ENCODE data around the gene KCNQ4.

Gene KCNQ4

DNA sequence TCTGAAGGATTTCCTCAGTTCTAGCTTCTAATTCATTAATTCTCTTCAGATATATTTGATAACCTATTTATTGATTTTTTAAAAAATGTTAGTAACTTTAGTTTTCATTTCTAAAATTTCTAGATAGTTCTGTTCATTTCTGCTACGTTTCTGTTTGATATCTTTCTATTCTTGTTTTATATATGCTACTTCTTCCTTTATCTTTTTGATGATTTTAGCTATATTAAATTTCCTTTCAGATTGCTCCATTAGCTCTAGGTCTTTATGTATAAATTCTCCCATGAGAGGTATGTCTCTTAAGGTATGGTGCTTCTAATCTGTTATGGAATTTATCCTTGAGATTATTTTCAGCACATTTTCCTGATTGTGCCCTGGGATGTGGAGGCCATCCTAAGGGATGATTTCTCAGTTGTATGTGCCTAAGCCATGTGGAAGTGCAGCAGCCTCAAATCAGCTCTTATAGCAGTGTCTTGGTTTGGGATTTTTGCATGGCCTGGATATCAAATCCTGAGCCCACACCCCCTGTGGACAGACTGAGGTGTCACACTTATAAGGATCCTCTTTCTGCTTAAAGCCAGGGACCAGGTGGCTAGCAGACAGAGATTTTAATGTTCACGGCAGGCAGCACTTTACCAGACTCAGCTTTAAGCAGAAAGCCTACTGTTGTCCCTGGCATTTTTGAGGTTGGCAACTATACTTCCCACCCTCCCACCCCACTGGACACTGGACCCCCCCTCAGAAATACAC, 6.2 kb upstream of the KCNQ4 start:
- DNase-seq (ENCODE audit: low spot score): no peak

- DNase-seq (ENCODE audit: low spot score): no peak
Observed at GRCh38 chr1:40780678-40781607, 2.6 kb upstream of the KCNQ4 start.

DNA sequence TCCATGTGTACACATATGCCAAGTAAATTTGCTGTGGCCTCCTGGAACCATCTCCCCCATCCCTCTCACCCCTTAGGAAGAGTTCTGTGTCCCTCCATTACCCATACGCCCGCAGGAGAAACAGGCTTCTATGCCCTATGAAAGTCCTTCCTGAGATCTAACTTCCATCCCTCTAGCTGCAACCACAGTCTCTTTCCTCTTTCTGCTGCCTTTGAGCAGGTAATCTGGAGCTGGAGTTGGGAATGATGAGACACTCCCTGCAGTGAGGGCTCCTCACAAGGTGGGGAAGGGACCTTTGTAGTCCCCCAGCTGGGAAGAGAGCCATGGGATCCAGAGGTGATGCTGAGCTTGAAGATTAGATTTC, 2.0 kb upstream of the KCNQ4 start:
- DNase-seq (ENCODE audit: low spot score): no peak

GRCh38 chr1:40782371-40782956, 1.1 kb upstream of the KCNQ4 start:
- peak; percentile 59 for DNase-seq (ENCODE audit: low spot score)

DNA sequence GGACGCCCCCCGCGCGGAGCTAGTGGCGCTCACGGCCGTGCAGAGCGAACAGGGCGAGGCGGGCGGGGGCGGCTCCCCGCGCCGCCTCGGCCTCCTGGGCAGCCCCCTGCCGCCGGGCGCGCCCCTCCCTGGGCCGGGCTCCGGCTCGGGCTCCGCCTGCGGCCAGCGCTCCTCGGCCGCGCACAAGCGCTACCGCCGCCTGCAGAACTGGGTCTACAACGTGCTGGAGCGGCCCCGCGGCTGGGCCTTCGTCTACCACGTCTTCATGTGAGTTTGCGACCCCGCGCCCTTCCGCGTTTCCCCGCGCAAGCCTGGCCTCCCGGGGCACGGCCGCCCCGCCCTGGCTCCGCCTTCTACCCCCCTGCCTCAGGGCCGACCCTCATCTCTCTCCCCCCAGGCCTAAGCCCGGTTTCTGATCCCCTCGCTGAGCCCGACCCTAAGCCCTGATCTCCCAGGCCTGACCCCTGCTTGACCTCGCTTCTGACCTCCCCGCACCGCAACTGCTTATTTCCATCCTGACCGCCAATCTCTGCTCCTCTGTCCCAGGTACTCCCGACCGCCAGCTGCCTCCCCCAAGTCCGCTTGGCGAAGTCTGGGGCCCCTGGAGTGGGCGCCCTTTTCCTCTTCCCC, 669 bp downstream of the KCNQ4 start:
- DNase-seq (ENCODE audit: low spot score): peak; percentile 44

GRCh38 chr1:40784771-40785151, 1.2 kb downstream of the KCNQ4 start:
- DNase-seq (ENCODE audit: low spot score): no peak

- DNase-seq (ENCODE audit: low spot score): no peak
Observed at GRCh38 chr1:40785446-40785845, 1.9 kb downstream of the KCNQ4 start.

DNA sequence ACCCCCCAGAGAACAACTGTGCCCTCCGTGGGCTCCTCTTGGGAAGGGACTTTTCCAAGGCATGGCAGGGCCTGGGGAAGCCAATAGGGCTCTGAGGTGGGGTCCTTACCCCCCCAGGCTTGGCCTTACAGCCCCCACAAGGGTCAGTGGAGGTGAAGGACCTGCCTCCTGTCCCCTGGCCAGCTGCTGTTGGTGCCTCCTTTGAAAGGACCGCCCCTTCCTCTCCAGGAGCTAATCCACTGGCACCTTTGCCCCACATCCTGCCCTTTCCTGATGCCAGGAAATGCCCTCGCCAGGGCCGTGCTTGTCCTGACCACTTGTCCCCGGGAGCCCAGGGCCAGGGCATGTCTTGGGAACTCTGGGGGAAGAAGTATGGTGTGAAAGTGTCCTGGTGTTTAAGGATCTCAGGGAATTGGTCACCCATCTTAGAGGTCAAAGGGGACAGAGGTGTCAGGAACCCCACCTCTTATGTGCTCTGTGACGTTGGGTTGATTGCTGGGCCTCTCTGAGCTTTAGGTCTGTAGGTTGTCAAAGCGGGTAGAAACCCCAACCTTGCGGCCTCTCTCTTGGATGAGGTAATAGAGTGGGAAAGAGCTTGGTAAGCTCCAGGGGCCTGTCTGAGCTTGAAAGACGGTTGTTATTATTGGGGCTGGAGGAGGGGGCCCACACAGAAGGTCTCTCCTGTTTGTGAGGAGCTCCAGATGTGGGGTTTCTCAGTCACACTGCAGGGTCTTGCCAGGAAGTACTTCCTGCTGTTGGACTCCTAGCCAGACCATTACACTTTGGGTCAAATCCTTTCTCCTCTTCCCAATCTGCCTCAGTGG, 2.8 kb downstream of the KCNQ4 start:
- no peak for DNase-seq (ENCODE audit: low spot score)

GRCh38 chr1:40786995-40787705, 3.6 kb downstream of the KCNQ4 start:
- DNase-seq (ENCODE audit: low spot score): no peak

GRCh38 chr1:40787737-40788560, 4.4 kb downstream of the KCNQ4 start:
- DNase-seq (ENCODE audit: low spot score): no peak

GRCh38 chr1:40788561-40789341, 5.2 kb downstream of the KCNQ4 start:
- DNase-seq (ENCODE audit: low spot score): no peak

GRCh38 chr1:40789342-40789598, 5.7 kb downstream of the KCNQ4 start:
- no peak for DNase-seq (ENCODE audit: low spot score)

- DNase-seq (ENCODE audit: low spot score): no peak
Observed at GRCh38 chr1:40789661-40790430, 6.3 kb downstream of the KCNQ4 start.

DNA sequence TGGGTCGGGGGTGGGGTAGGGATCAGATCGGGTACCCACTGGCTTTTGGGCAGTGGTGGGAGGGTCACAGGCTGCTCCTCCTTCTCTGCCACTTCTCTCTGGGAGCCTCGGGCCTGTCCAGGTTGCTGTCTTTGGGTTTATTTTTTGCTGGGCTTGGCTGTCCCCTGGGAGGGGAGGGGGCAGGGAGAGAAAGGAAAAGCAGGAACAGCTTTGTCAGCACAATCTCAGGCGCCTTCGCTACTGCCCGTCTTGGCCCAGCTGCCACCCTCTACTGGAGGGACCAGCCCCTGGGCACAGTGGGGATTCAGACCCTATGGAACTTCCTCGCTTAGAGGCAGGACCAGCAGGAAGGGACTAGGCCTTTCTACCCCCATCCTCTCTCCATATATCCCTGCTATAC, 8.4 kb downstream of the KCNQ4 start:
- no peak for DNase-seq (ENCODE audit: low spot score)

DNA sequence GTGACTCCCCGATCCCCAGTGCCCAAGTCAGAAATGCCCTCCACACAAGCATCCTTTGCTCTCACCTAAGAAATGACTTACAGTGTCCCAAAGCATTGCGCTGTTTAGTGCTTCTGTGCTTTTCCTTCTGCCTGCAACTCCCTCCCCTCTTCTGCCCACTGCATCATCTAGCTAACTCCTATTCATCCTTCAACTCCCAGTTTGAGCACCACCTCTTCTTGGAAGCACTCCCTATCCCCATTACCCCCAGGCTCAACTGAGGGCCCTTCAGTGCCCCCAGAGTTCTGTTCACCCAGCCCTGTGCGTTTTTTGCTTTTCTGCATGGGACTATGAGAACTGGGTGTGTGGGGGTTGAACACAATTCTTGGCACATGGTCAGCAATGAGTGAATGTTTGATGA, 10.0 kb downstream of the KCNQ4 start:
- no peak for DNase-seq (ENCODE audit: low spot score)

DNA sequence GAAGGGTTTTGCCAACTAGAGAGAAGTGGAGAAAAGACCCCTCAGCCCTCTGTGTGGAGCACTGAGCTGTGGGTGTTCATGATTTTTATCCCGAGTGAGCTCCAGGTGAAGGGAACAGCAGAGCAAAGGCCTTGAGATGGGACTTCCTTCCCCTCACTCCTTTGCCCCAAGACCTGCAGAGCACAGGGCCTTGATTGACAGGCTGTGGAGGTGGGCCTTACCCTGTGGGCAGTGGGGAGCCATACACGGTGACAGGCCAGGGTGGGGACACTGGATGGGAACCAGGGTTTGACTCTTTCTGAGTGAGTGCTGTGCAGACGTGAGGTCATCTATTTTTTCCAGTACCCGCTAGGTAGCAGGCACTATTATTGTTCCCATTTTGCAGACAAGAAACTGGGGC, 10.5 kb downstream of the KCNQ4 start:
- DNase-seq (ENCODE audit: low spot score): no peak

- DNase-seq (ENCODE audit: low spot score): no peak
Observed at GRCh38 chr1:40794974-40795715, 11.6 kb downstream of the KCNQ4 start.
